GM21367 (cell line): Measurements from ENCODE around the gene PARVA.

Source experiments
- ATAC-seq: cut with Tn5 transposase; IDR thresholded peaks from one replicate; pipeline ENCODE4 v1.9.1; 2021; ENCODE audit not compliant: unreplicated experiment

PARVA gene

GRCh38 chr11:12544986-12545775 lies 167.8 kb downstream of the PARVA start:
- ATAC-seq, result no peak

GRCh38 chr11:12546122-12546521 lies 168.8 kb downstream of the PARVA start:
- no peak for ATAC-seq

- no peak for ATAC-seq
Measured at GRCh38 chr11:12546660-12547059, 169.3 kb downstream of the PARVA start.

GRCh38 chr11:12547953-12548650 lies 170.7 kb downstream of the PARVA start:
- ATAC-seq, result no peak

GRCh38 chr11:12552692-12553091 lies 175.3 kb downstream of the PARVA start:
- no peak for ATAC-seq

- no peak for ATAC-seq
Measured at GRCh38 chr11:12554122-12554521, 176.8 kb downstream of the PARVA start.

- ATAC-seq, result no peak
Measured at GRCh38 chr11:12556155-12556554, 178.8 kb downstream of the PARVA start.

- no peak for ATAC-seq
Measured at GRCh38 chr11:12556788-12557384, 179.5 kb downstream of the PARVA start.

- ATAC-seq, result no peak
Measured at GRCh38 chr11:12559011-12559410, 181.6 kb downstream of the PARVA start.

- ATAC-seq, result no peak
Measured at GRCh38 chr11:12560362-12560761, 183.0 kb downstream of the PARVA start.

GRCh38 chr11:12560861-12561260 lies 183.5 kb downstream of the PARVA start:
- ATAC-seq, result no peak

- ATAC-seq, result no peak
Measured at GRCh38 chr11:12564012-12564411, 186.6 kb downstream of the PARVA start.

GRCh38 chr11:12565406-12565805 lies 188.0 kb downstream of the PARVA start:
- no peak for ATAC-seq

- ATAC-seq, result no peak
Measured at GRCh38 chr11:12567746-12568460, 190.5 kb downstream of the PARVA start.

GRCh38 chr11:12569499-12570425 lies 192.4 kb downstream of the PARVA start:
- no peak for ATAC-seq

- no peak for ATAC-seq
Measured at GRCh38 chr11:12573707-12574485, 196.5 kb downstream of the PARVA start.

GRCh38 chr11:12577725-12578644 lies 200.6 kb downstream of the PARVA start:
- no peak for ATAC-seq

- ATAC-seq, result no peak
Measured at GRCh38 chr11:12581416-12581815, 204.0 kb downstream of the PARVA start.

- no peak for ATAC-seq
Measured at GRCh38 chr11:12581923-12582322, 204.6 kb downstream of the PARVA start.
